T47D (cell line): ENCODE results near the gene COX6B1.
A peak's percentile ranks its signal among the peaks of the same experiment; 100 is the strongest.

Source experiments
- DNase-seq, 2 experiments: peaks; one replicate each; pipeline versions ENCODE4 v3.0.0 to v3.0.0-alpha.2; 2011 to 2012; ENCODE audit warnings: low read depth in 1 of 2, low spot score in 1 of 2
- JUND ChIP-seq: IDR thresholded peaks from 2 replicates; pipeline ENCODE4 v1.6.1; 2012; ENCODE audit warnings: low read depth
- in situ Hi-C: cut with HindIII; loops from 2 replicates; pipeline ENCODE4 v1.10.0; 2016; ENCODE audit warnings: low sequenced_read_pairs, low pct_unique_long_range_greater_than_20kb

COX6B1 gene

GRCh38 chr19:35692010-35692409, 43.9 kb downstream of the COX6B1 start:
- peak in 1 of 2 experiments; percentile 56 for DNase-seq
- no peak for TF ChIP-seq JUND
- in situ Hi-C loops, result no loop called here

- in situ Hi-C loops, result no loop called here
- no peak for DNase-seq
- no peak for TF ChIP-seq JUND
Observed at GRCh38 chr19:35693422-35693821, 45.3 kb downstream of the COX6B1 start.

DNA sequence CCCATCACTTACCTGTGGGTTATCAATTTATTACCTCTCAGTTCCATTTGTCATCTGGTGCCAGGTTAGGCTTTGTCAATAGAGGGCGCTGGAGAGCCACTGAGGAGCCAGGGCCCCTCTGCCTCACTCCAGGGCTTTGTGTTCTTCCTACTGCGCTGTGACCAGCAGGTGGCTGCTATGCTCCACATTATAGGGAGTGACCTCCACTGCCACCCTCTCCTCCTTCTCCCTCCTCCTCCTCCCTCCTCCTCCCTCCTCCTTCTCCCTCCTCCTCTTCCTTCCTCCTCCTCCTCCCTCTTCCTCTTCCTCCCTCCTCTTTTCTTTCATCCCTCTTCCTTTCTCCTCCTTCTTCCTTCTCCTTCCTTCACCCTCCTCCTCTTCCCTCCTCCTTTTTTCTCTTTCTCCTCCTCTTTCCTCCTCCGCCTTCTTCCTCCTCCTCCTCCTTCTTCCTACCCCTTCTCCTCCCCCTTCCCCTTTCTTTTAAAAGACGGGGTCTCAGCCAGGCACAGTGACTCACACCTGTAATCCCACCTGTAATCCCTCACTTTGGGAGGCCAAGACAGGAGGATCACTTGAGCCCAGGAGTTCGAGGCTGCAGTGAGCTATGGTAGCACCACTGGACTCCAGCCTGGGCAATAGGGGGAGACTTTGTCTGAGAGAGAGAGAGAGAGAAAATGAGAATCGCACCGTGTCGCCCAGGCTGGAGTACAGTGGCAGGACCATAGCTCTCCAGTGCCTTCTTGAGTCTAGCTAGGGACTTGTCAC, 45.9 kb downstream of the COX6B1 start:
- peak; percentile 43 to 93 for DNase-seq
- TF ChIP-seq JUND, result no peak
- in situ Hi-C loops, result no loop called here

- in situ Hi-C loops, result no loop called here
- DNase-seq, result no peak
Observed at GRCh38 chr19:35695895-35696422, 47.8 kb downstream of the COX6B1 start.

DNA sequence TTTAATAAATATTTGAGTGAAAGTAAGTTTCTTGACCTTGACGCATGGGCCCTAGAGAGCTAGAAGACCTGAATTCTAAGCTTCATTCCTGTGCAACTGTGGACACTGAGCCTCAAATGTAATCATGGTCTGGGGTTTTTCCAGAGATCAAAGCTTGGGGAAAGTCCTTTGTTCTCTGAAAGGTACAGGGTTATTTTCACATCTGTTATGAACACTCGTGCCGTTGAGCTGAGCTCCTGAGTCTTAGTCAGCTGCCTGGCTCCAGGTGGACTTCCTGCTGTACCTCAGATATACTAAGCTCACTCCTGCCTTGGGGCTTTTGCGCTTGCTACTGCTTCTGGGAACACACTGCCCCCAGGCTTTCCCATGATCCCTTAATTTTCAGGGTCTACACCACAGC, 48.7 kb downstream of the COX6B1 start:
- in situ Hi-C loops, result no loop called here
- no peak for TF ChIP-seq JUND
- DNase-seq, result no peak

More at GRCh38 chr19:35695895-35696422, 47.8 kb downstream of the COX6B1 start:
- no peak for TF ChIP-seq JUND

DNA sequence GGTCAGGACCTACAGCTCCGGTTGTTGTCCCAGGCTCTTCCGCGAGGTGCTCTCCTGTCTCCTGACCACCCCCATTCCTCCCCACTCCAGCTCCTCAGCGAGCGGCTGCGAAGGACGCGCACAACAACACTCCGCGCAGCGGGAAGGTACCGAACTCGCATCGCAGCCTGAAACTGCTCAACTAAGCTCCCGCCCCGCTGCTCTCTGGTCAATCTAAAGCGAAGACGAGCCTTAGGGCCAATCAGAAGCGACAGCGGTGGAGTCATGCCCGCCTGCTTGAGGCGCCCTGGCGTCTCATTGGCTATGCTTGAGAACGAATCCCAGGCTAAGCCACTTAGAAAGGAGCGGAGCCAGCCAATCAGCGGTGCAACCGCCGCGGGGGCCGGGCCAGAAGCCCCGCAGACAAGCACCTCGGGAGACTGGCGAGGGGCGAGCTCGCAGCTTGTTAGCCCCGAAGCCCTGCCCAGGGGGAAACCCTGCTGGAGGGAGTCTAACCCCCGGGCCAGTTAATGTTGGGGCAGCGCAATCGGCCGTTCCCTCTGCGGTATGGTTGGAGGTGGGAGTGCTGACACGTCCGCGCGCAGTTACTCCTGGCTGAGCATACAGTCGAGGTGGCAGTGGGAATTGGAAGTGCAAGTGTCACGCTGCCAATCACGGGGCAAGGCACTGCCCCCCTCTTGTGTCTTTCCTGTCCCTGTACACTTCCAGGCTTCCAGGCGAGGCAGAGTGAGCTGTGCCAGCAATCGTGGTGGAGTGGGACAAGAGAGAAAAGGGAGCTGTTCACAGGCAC, 54.3 kb downstream of the COX6B1 start:
- in situ Hi-C loops, result no loop called here
- DNase-seq, result peak; percentile 97 to 98
- no peak for TF ChIP-seq JUND

- in situ Hi-C loops, result no loop called here
- no peak for TF ChIP-seq JUND
Observed at GRCh38 chr19:35703343-35703742, 55.2 kb downstream of the COX6B1 start.

GRCh38 chr19:35704218-35704617, 56.1 kb downstream of the COX6B1 start, which contains the start of gene ZBTB32:
TSS of gene ZBTB32 (plus strand) at chr19:35704558. CDS start at chr19:35714627, 10,069 bp downstream.
- in situ Hi-C loops, result no loop called here
- no peak for TF ChIP-seq JUND
- DNase-seq, result no peak

More at GRCh38 chr19:35703343-35703742, 55.2 kb downstream of the COX6B1 start:
- DNase-seq, result no peak
